H9 (cell line): ENCODE data around the gene TM9SF3. TPM values are rescaled to one million over a fixed set of nuclear protein-coding genes. Genes with fewer than 3 reads are reported as not detected.

Source experiments
- DNase-seq: peaks from one replicate; pipeline ENCODE4 v3.0.0-alpha.2; 2017
- H2AFZ ChIP-seq: one replicate; pipeline ENCODE4 v1.6.1; 2013; ENCODE audit warnings: mild to moderate bottlenecking, low read length, control low read depth, moderate library complexity
- H2AK5ac ChIP-seq: 2 replicates; pipeline ENCODE4 v1.6.1; 2013; ENCODE audit warnings: low read length, control low read depth, mixed read lengths; ENCODE audit not compliant: insufficient read length
- H2BK120ac ChIP-seq: one replicate; pipeline ENCODE4 v1.6.1; 2013; ENCODE audit warnings: low read depth, mild to moderate bottlenecking, low read length, control low read depth, inconsistent platforms; ENCODE audit not compliant: poor library complexity, severe bottlenecking
- H2BK12ac ChIP-seq: 2 replicates; pipeline ENCODE4 v1.6.1; 2013; ENCODE audit warnings: low read length, control low read depth, mixed read lengths, low read depth; ENCODE audit not compliant: insufficient read length
- H2BK15ac ChIP-seq: 2 replicates; pipeline ENCODE4 v1.6.1; 2013; ENCODE audit warnings: low read depth, low read length, control low read depth
- H2BK20ac ChIP-seq: one replicate; pipeline ENCODE4 v1.6.1; 2013; ENCODE audit warnings: low read depth, mild to moderate bottlenecking, low read length, control low read depth, inconsistent platforms; ENCODE audit not compliant: poor library complexity, severe bottlenecking
- H2BK5ac ChIP-seq: 2 replicates; pipeline ENCODE4 v1.6.1; 2013; ENCODE audit warnings: low read length, control low read depth, mixed read lengths; ENCODE audit not compliant: insufficient read length
- H3K14ac ChIP-seq: 2 replicates; pipeline ENCODE4 v1.6.1; 2013; ENCODE audit warnings: low read length, control low read depth; ENCODE audit not compliant: insufficient read depth
- H3K18ac ChIP-seq: 2 replicates; pipeline ENCODE4 v1.6.1; 2013; ENCODE audit warnings: low read depth, mild to moderate bottlenecking, mixed read lengths, low read length, control low read depth; ENCODE audit not compliant: insufficient read length
- H3K23ac ChIP-seq: 2 replicates; pipeline ENCODE4 v1.6.1; 2013; ENCODE audit warnings: low read length, control low read depth, mixed read lengths, low read depth; ENCODE audit not compliant: insufficient read length
- H3K23me2 ChIP-seq: 2 replicates; pipeline ENCODE4 v1.6.1; 2013; ENCODE audit warnings: low read depth, mild to moderate bottlenecking, mixed read lengths, low read length, control low read depth; ENCODE audit not compliant: insufficient read length, poor library complexity, severe bottlenecking
- H3K27ac ChIP-seq: 2 replicates; pipeline ENCODE4 v1.5.1; 2013; ENCODE audit warnings: low read length, control low read depth, mixed read lengths, low read depth; ENCODE audit not compliant: insufficient read length
- H3K27me3 ChIP-seq: 2 replicates; pipeline ENCODE4 v1.6.1; 2013; ENCODE audit warnings: low read length, control low read depth, inconsistent platforms; ENCODE audit not compliant: insufficient read depth
- H3K4ac ChIP-seq: 2 replicates; pipeline ENCODE4 v1.6.1; 2013; ENCODE audit warnings: low read depth, mild to moderate bottlenecking, control low read depth, inconsistent platforms, low read length, moderate library complexity
- H3K4me1 ChIP-seq: 2 replicates; pipeline ENCODE4 v1.6.1; 2013; ENCODE audit warnings: low read length, control low read depth, inconsistent platforms; ENCODE audit not compliant: insufficient read depth
- H3K4me2 ChIP-seq: 2 replicates; pipeline ENCODE4 v1.6.1; 2013; ENCODE audit warnings: low read length, control low read depth, mixed read lengths; ENCODE audit not compliant: insufficient read length, insufficient read depth
- H3K56ac ChIP-seq: 2 replicates; pipeline ENCODE4 v1.6.1; 2013; ENCODE audit warnings: low read depth, mild to moderate bottlenecking, mixed read lengths, low read length, control low read depth; ENCODE audit not compliant: insufficient read length
- H3K79me1 ChIP-seq: 2 replicates; pipeline ENCODE4 v1.6.1; 2013; ENCODE audit warnings: low read depth, mild to moderate bottlenecking, moderate library complexity, low read length, control low read depth, inconsistent platforms; ENCODE audit not compliant: insufficient read depth, poor library complexity, severe bottlenecking
- H3K79me2 ChIP-seq: 2 replicates; pipeline ENCODE4 v1.6.1; 2013; ENCODE audit warnings: low read length, control low read depth, inconsistent platforms; ENCODE audit not compliant: insufficient read depth
- H3K9ac ChIP-seq: 2 replicates; pipeline ENCODE4 v1.6.1; 2013; ENCODE audit warnings: low read length, control low read depth, mixed read lengths; ENCODE audit not compliant: insufficient read length; ENCODE audit errors: extremely low read depth
- H3K9me3 ChIP-seq: one replicate; pipeline ENCODE4 v1.6.1; 2013; ENCODE audit warnings: low read depth, low read length, inconsistent platforms; ENCODE audit not compliant: control insufficient read depth
- H3T11ph ChIP-seq: one replicate; pipeline ENCODE4 v1.6.1; 2013; ENCODE audit warnings: mild to moderate bottlenecking, low read length, control low read depth, inconsistent platforms
- H4K20me1 ChIP-seq: one replicate; pipeline ENCODE4 v1.6.1; 2013; ENCODE audit not compliant: control insufficient read depth, insufficient read length, insufficient read depth
- H4K5ac ChIP-seq: 2 replicates; pipeline ENCODE4 v1.6.1; 2013; ENCODE audit warnings: low read depth, mild to moderate bottlenecking, mixed read lengths, low read length, control low read depth; ENCODE audit not compliant: insufficient read length
- H4K8ac ChIP-seq: replicated peaks from 2 replicates; pipeline ENCODE4 v1.6.1; 2013; ENCODE audit warnings: low read length, control low read depth, mixed read lengths, low read depth; ENCODE audit not compliant: insufficient read length
- H4K91ac ChIP-seq: 2 replicates; pipeline ENCODE4 v1.6.1; 2013; ENCODE audit warnings: low read depth, mild to moderate bottlenecking, moderate library complexity, mixed read lengths, low read length, control low read depth; ENCODE audit not compliant: insufficient read length
- H3K27ac Mint-ChIP-seq, 3 experiments: 2 replicates in 2 of 3; 3 replicates in 1 of 3; pipeline ENCODE4 v1.8.0; 2020 to 2021; ENCODE audit warnings: mixed read lengths in 3 of 3, mild to moderate bottlenecking in 1 of 3, moderate library complexity in 1 of 3
- H3K27me3 Mint-ChIP-seq: 2 replicates; pipeline ENCODE4 v1.8.0; 2021; ENCODE audit warnings: low read depth, mild to moderate bottlenecking, moderate library complexity, mixed read lengths
- H3K36me3 Mint-ChIP-seq, 3 experiments: 2 replicates in 2 of 3; 3 replicates in 1 of 3; pipeline ENCODE4 v1.8.0; 2020 to 2021; ENCODE audit warnings: low read depth in 3 of 3, mixed read lengths in 3 of 3; ENCODE audit not compliant: insufficient read depth in 1 of 3
- H3K4me1 Mint-ChIP-seq, 2 experiments: 2 replicates each; pipeline ENCODE4 v1.8.0; 2020; ENCODE audit warnings: mixed read lengths in 2 of 2
- H3K4me3 Mint-ChIP-seq, 2 experiments: 2 replicates in 1 of 2; 3 replicates in 1 of 2; pipeline ENCODE4 v1.8.0; 2020 to 2021; ENCODE audit warnings: mild to moderate bottlenecking in 2 of 2, mixed read lengths in 2 of 2, moderate library complexity in 1 of 2
- H3K9me3 Mint-ChIP-seq, 2 experiments: 2 replicates in 1 of 2; 3 replicates in 1 of 2; pipeline ENCODE4 v1.8.0; 2020; ENCODE audit warnings: mild to moderate bottlenecking in 2 of 2, mixed read lengths in 2 of 2, moderate library complexity in 1 of 2
- CTCF ChIP-seq: fragments of 200-600 bp; sonication (generic); conservative IDR thresholded peaks from 3 replicates; pipeline ENCODE4 v1.8.0; 2021; ENCODE audit warnings: antibody characterized with exemption, mild to moderate bottlenecking
- WGBS: extraction: QIAGEN DNeasy Blood & Tissue Kit; methylation state at CpG from one replicate; pipeline ENCODE4 v1.1.7; 2013; ENCODE audit warnings: missing lambda C conversion rate, low lambda C conversion rate, mixed read lengths; ENCODE audit not compliant: insufficient read length; ENCODE audit errors: extremely low coverage; 5-methylcytosine and 5-hydroxymethylcytosine counted together
- total RNA-seq: library from RNA; stranded (reverse); gene quantifications from 2 replicates; pipeline ENCODE4 v1.2.1, GENCODE V29; 2021

The TM9SF3 gene
- total RNA-seq, 1 experiment from 2014 or later, result 120 TPM

- no peaks in the 10 kb centered on the region for H3K27me3 ChIP-seq
- no peak overlapping the region for H4K5ac ChIP-seq
- no peaks in the 10 kb centered on the region for H3K9me3 ChIP-seq
- TF ChIP-seq CTCF, result peak; percentile 82
- no peak overlapping the region for H3T11ph ChIP-seq
- peaks cover 33 to 42% of the 10 kb centered on the region in 2 experiments for H3K4me1 Mint-ChIP-seq
- no peaks in the 10 kb centered on the region; the same call in 1 of the 2 replicates for H3K4me1 ChIP-seq
- peak; percentile 71 for DNase-seq
- no peak overlapping the region for H2AFZ ChIP-seq
- no peak overlapping the region for H3K27ac Mint-ChIP-seq
- no peaks in the 10 kb centered on the region for H4K20me1 ChIP-seq
- H2BK15ac ChIP-seq, result no peak overlapping the region
- no peaks in the 10 kb centered on the region for H3K23me2 ChIP-seq
- H4K8ac ChIP-seq, result no peak overlapping the region
- no peak overlapping the region for H3K18ac ChIP-seq
- no peak overlapping the region for H3K4me3 Mint-ChIP-seq
- no peak overlapping the region for H3K23ac ChIP-seq
- H2BK5ac ChIP-seq, result no peak overlapping the region
- peaks cover 0 to 6% (median 3%) of the 10 kb centered on the region in 3 experiments; a peak in 2 of 7 replicates for H3K36me3 Mint-ChIP-seq
- no peak overlapping the region for H3K4me2 ChIP-seq
- no peak overlapping the region for H3K9ac ChIP-seq
- H3K56ac ChIP-seq, result no peak overlapping the region
- no peak overlapping the region for H2AK5ac ChIP-seq
- H2BK12ac ChIP-seq, result no peak overlapping the region
- no peaks in the 10 kb centered on the region for H3K79me2 ChIP-seq
- H3K27me3 Mint-ChIP-seq, result peaks cover 4% of the 10 kb centered on the region
- no peak overlapping the region for H2BK20ac ChIP-seq
- no peak overlapping the region for H2BK120ac ChIP-seq
- H3K4ac ChIP-seq, result no peak overlapping the region
- H4K91ac ChIP-seq, result no peak overlapping the region
- WGBS, result no CpG with 5 or more reads among the region's 4 CpGs
- no peak overlapping the region for H3K14ac ChIP-seq
- no peaks in the 10 kb centered on the region for H3K79me1 ChIP-seq
- H3K9me3 Mint-ChIP-seq, result peaks cover 0 to 7% of the 10 kb centered on the region in 2 experiments; a peak in 2 of 5 replicates
- H3K27ac ChIP-seq, result no peak overlapping the region
Observed at GRCh38 chr10:96470116-96470743, 116.6 kb downstream of the TM9SF3 start.
